Choroid plexus epithelial cell (primary cell): Measurements from ENCODE around the gene FAM219B.

ENCODE experiments used
- DNase-seq: peaks from one replicate; pipeline ENCODE4 v3.0.0-alpha.2; 2010; ENCODE audit warnings: low read depth
- H3K4me3 ChIP-seq: 2 replicates; pipeline ENCODE4 v1.5.1; 2011; ENCODE audit warnings: low read depth, mild to moderate bottlenecking, control low read depth, low read length, moderate library complexity
- TF ChIP-seq, protein P1 (sequence below): conservative IDR thresholded peaks from 2 replicates; pipeline ENCODE4 v1.5.1; 2011; ENCODE audit warnings: low read depth, mild to moderate bottlenecking, control low read depth, inconsistent platforms, low read length, moderate library complexity

Gene FAM219B

DNA sequence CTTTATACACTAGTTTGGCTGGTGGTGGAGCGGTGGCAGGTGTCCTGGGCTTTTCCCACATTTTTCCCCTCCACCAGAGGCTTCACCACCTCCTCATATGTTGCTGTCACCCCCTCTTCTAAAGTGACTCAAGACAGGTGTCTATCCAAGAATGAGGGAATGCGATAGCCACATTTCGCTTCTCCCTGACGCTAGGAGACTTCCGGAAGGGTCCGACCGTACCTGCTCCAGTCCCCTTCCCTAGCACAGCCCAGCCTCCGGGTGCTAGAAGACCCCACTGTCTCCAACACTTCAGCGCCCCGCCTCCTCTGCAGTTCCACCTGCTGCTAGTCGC, 34.0 kb downstream of the FAM219B start:
- peak overlapping the region; percentile 92 for H3K4me3 ChIP-seq
- TF ChIP-seq, protein P1, sequence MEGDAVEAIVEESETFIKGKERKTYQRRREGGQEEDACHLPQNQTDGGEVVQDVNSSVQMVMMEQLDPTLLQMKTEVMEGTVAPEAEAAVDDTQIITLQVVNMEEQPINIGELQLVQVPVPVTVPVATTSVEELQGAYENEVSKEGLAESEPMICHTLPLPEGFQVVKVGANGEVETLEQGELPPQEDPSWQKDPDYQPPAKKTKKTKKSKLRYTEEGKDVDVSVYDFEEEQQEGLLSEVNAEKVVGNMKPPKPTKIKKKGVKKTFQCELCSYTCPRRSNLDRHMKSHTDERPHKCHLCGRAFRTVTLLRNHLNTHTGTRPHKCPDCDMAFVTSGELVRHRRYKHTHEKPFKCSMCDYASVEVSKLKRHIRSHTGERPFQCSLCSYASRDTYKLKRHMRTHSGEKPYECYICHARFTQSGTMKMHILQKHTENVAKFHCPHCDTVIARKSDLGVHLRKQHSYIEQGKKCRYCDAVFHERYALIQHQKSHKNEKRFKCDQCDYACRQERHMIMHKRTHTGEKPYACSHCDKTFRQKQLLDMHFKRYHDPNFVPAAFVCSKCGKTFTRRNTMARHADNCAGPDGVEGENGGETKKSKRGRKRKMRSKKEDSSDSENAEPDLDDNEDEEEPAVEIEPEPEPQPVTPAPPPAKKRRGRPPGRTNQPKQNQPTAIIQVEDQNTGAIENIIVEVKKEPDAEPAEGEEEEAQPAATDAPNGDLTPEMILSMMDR, result no peak
- no peak for DNase-seq

DNA sequence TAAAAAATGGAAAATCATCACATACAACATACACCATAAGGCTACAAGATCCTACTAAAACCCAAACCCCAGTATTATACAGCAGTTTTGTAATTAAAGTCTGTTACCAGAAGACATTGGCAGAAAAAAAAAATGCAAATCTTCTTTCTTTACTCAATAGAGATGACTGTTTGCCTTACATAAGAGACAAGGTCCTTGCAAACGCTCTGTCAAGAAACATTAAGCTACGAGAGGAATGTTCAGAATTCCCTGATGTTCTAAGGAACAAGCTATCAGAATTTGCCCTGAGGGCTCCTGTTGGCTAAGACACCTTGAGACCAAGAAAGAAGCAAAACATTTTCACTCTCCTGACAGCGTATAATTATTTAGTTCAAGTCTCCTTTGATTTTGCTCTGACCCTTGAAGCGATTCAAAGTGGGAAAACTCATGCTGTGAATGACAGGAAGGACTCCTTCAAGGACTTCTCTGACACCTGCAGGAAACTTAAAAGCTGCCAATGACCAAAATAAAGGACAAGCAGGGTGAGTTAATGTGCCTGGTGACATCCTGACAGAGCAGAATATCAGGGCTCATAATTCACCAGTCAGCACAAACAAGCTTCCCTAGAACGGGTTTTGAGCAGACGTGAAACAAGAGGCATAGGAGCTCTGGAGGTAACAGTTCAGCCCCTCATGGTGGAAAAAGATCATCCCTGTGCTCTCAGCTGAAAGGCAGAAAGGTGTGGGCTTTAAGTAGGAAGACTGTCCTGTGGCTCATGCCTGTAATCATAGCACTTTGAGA, 36.0 kb downstream of the FAM219B start:
- TF ChIP-seq, protein P1, result no peak
- DNase-seq, result peak; percentile 29
- no peak overlapping the region for H3K4me3 ChIP-seq

DNA sequence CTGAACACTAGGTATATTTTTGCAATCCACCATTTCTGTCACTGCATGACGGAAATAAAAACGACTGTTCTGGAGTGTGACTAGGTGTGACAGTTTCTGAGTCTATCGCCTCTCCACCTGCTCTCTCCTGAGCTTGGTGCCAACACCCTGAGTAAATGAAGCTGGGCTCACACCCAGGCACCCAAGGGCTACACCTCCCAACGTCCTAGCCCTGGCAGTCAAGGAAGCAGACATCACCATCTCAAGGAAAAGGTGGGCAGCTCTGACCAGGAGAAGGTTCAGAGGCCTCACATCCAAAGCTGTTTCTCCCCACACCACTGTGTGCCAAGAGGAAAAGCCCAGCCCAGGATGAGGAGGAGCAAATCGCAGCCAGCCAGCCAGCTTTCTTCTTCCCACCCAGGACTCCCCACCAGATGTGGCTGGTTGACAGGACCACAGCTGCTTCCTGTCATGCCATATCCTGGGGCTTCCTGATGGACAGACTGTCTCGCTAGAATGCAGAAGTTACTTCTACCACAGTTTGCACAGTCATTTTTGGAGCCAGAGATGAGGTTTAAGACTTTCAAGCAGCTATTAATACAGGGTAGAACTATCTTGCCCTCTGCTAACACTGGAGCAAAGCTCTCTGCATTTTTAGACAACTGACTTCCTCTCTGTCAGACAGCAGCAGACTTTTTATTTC, 36.8 kb downstream of the FAM219B start:
- H3K4me3 ChIP-seq, result no peak overlapping the region
- peak; percentile 54 for DNase-seq
- TF ChIP-seq, protein P1, result no peak

DNA sequence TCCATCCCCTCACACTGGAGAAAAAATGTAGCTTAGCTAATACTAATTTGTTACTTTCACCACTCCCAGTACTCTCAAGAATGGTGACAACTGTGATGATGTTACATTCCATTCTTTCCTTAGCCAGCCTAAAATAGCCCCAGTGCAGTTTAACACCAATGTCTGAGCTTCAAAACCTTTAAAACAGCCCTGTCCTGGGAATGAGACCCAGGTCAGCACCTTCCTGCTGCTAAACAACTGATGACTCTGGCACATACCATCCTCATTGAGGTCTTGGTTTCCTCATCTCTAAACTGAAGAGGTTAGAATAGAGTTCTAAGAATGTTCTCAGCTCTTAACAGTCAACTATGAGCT, 37.3 kb downstream of the FAM219B start:
- TF ChIP-seq, protein P1, result no peak
- no peak overlapping the region for H3K4me3 ChIP-seq
- DNase-seq, result peak; percentile 23

DNA sequence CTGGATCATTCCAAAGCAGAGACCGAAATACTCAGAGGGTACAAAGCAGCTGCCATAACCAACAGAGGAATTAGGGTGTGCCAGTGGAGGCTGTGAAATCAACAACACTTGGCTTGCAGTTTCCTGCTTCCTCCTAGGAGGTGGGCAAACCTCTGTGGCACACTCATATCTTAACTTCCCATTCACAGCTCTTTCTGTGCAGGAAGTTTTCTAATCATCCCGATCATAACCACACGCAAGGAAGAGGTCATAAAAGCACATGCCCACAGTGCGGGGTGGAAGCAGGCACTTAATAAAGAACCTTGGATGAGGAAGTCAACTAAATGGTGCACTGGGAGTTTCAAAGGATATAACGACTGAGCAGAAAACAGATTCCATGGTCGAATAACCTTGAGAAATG, 38.6 kb downstream of the FAM219B start:
- no peak overlapping the region for H3K4me3 ChIP-seq
- TF ChIP-seq, protein P1, result no peak
- DNase-seq, result no peak

DNA sequence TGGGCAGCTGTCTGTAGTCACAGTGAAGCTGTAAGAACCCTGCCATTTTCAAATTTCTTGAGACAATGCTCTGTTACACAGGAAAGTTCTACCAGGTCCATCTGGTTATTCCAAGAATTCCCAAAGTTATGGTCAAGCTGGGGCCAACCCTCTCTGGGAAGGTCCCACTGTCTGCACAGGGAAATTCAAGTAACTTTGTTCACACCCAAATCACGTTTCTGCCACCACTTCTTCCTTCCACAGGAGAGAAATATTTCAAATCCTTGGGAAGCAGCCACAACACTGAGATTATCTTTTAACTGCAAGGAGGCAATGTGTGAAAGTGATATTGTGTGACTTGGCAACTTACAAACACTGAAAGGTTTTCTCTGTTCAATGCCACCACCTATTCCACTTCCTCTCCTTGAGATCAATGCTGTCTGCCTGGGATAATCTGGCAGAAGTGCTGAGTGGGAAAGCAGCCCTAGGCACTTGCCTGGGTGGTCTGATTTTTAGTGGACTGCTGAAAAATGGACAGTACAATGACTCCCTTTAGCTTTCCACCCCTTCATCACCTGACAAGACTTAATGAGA, 39.1 kb downstream of the FAM219B start:
- no peak for DNase-seq
- H3K4me3 ChIP-seq, result no peak overlapping the region
- TF ChIP-seq, protein P1, result no peak
